Nephron (organoid): ENCODE results near the gene CNDP1.

Source experiments
- H3K27ac Mint-ChIP-seq, 3 experiments: 2 replicates each; pipeline ENCODE4 v1.8.0; 2020; ENCODE audit warnings: mixed read lengths in 3 of 3, mild to moderate bottlenecking in 2 of 3, moderate library complexity in 1 of 3
- H3K27me3 Mint-ChIP-seq: 2 replicates; pipeline ENCODE4 v1.8.0; 2021; ENCODE audit warnings: low read depth, mild to moderate bottlenecking, moderate library complexity, mixed read lengths
- H3K36me3 Mint-ChIP-seq: 2 replicates; pipeline ENCODE4 v1.8.0; 2020; ENCODE audit warnings: low read depth, mixed read lengths
- H3K4me1 Mint-ChIP-seq: 2 replicates; pipeline ENCODE4 v1.8.0; 2020; ENCODE audit warnings: mixed read lengths
- H3K4me3 Mint-ChIP-seq, 3 experiments: 2 replicates each; pipeline ENCODE4 v1.8.0; 2020; ENCODE audit warnings: mild to moderate bottlenecking in 3 of 3, mixed read lengths in 3 of 3, moderate library complexity in 2 of 3
- H3K9me3 Mint-ChIP-seq: 2 replicates; pipeline ENCODE4 v1.8.0; 2020; ENCODE audit warnings: mixed read lengths
- CTCF ChIP-seq, 3 experiments: fragments of 200-600 bp; sonication (generic); IDR thresholded peaks; one replicate each; pipeline ENCODE4 v1.5.0; 2021; ENCODE audit warnings: antibody characterized with exemption in 3 of 3; ENCODE audit not compliant: unreplicated experiment in 3 of 3

The CNDP1 gene

DNA sequence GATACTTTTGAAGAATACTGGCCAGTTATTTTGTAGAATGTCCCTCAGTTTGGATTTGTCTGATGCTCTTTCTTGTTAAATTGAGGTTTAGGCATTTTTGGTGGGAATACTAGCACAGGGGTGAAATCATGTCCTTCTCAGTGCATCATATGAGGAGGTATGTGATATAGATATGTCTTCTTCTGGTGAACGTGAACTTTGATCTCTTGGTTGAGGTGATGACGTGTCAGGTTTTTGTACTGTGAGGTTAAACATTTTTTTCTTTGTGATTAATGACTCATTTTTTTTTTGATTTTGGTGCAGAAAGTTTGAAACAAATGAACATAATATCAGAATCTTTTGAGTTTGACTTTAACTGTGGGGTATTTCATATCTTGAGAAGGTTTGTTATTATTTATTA, 74.4 kb downstream of the CNDP1 start:
- Mint-ChIP-seq H3K27me3 (no peaks in the 10 kb centered on the region), H3K4me1 (peaks cover 16% of the 10 kb centered on the region), H3K9me3 (no peaks in the 10 kb centered on the region), H3K36me3 (no peaks in the 10 kb centered on the region), H3K4me3 (no peak overlapping the region), H3K27ac (no peak overlapping the region)
- no peak for TF ChIP-seq CTCF (IDR thresholded peaks at IDR 0.05; ENCODE audit: unreplicated experiment in 3 of 3)

DNA sequence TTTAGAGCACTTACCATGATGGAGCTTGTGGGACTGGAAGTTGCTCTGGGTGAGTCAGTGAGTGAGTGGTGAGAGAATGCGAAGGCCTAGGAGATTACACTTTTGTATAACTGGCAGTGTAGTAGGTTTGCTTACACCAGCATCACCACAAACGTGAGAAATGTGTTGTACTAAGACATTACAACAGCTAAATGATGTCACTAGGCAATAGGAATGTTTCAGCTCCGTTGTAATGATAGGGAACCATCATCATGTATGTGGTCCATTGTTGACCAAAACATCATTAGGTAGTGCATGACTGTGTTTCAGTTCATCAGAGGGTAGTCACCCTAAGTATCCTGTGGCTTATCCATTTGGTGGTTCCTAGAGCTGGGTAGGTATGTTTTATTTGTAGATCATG, 75.2 kb downstream of the CNDP1 start:
- Mint-ChIP-seq H3K27ac (no peak overlapping the region), H3K4me3 (no peak overlapping the region), H3K4me1 (peaks cover 8% of the 10 kb centered on the region), H3K27me3 (no peaks in the 10 kb centered on the region), H3K36me3 (no peaks in the 10 kb centered on the region), H3K9me3 (no peaks in the 10 kb centered on the region)
- no peak for TF ChIP-seq CTCF (IDR thresholded peaks at IDR 0.05; ENCODE audit: unreplicated experiment in 3 of 3)

DNA sequence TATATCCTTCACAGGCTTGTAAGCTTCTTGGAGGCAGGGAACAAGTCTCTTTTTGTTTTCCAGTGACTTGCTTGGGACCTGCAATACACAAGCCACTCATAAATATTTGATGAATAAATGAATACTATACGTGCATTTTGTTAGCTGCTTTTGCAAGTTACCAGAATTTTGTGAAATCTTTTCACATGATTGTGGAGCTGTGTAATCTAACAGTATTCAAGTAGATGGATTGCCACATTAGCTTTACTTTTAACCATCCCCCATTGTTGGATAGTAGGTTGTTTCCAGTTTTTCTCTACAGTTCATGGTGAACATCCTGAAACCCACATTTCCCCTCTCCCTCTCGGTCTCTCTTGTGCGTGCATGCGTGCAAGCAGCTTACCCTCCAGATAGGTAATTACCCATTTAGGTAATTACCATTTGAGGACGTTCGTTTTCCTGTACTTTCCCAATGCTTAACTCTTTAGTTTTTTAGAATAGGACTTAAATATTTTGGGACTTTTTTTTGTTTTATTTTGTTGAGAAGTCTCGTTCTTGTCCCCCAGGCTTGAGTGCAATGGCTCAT, 75.8 kb downstream of the CNDP1 start:
- Mint-ChIP-seq H3K27ac (no peak overlapping the region), H3K27me3 (no peaks in the 10 kb centered on the region), H3K4me1 (peaks cover 2% of the 10 kb centered on the region), H3K9me3 (no peaks in the 10 kb centered on the region), H3K36me3 (no peaks in the 10 kb centered on the region), H3K4me3 (no peak overlapping the region)
- no peak for TF ChIP-seq CTCF (IDR thresholded peaks at IDR 0.05; ENCODE audit: unreplicated experiment in 3 of 3)

- TF ChIP-seq CTCF (IDR thresholded peaks at IDR 0.05; ENCODE audit: unreplicated experiment in 3 of 3), result no peak
- H3K4me1 Mint-ChIP-seq, result no peaks in the 10 kb centered on the region
- no peaks in the 10 kb centered on the region for H3K36me3 Mint-ChIP-seq
- no peak overlapping the region for H3K4me3 Mint-ChIP-seq
- H3K27me3 Mint-ChIP-seq, result no peaks in the 10 kb centered on the region
- H3K27ac Mint-ChIP-seq, result no peak overlapping the region
- no peaks in the 10 kb centered on the region for H3K9me3 Mint-ChIP-seq
Observed at GRCh38 chr18:74610860-74611259, 76.6 kb downstream of the CNDP1 start.

DNA sequence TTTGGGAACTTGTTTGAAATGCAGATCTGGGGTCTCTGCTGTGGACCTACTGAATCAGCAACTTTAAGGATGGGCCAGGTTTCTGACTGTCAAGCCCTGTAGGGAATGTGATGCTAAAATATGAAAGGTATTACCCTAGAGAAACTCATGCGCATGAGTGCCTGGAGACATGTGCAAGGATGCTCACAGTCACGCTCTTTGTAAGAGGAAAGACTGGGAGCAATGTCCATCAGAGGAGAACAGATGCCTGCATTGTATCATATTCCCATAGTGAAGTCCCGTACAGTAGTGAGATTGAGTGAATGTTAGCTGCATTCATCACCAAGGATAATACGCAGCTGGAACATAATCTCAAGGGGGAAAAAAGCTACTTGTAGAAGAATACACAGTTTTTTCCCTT, 77.5 kb downstream of the CNDP1 start:
- Mint-ChIP-seq H3K27ac (no peak overlapping the region), H3K9me3 (no peaks in the 10 kb centered on the region), H3K4me1 (no peaks in the 10 kb centered on the region), H3K4me3 (no peak overlapping the region), H3K36me3 (no peaks in the 10 kb centered on the region), H3K27me3 (no peaks in the 10 kb centered on the region)
- TF ChIP-seq CTCF (IDR thresholded peaks at IDR 0.05; ENCODE audit: unreplicated experiment in 3 of 3), result no peak

DNA sequence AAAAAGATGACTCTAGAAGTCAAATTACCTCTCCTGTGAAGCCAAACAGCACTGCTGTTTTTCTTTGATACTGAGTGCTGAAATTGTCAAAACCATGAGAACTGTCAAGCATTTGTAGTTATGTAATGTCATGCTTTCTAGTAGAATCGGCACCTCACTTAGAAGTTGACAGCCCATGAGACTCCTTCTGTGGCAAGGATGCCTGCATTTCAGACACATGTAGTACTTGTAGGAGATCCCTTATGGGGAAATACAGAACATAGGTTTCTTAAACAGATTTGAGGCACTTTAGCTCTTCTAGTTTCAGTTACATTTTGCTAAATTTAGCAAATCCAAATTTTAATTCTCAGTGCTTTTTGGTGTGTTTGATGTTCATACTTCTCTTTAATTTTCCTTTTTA, 79.1 kb downstream of the CNDP1 start:
- Mint-ChIP-seq H3K9me3 (no peaks in the 10 kb centered on the region), H3K27ac (no peak overlapping the region), H3K27me3 (no peaks in the 10 kb centered on the region), H3K36me3 (no peaks in the 10 kb centered on the region), H3K4me3 (no peak overlapping the region), H3K4me1 (no peaks in the 10 kb centered on the region)
- TF ChIP-seq CTCF (IDR thresholded peaks at IDR 0.05; ENCODE audit: unreplicated experiment in 3 of 3), result no peak
